Subcutaneous abdominal adipose tissue (tissue), 5 donors: ENCODE measurements around the gene XRCC4.

ENCODE experiments used
- H3K27ac ChIP-seq: one replicate; pipeline ENCODE4 v1.7.0; 2013; ENCODE audit warnings: low read depth, mild to moderate bottlenecking, inconsistent platforms, low read length, moderate library complexity
- H3K27me3 ChIP-seq, 5 donors: one replicate each; pipeline ENCODE4 v1.7.0; 2013; ENCODE audit warnings: low read length in 5 of 5, inconsistent platforms in 1 of 5; ENCODE audit not compliant: control insufficient read depth in 5 of 5, insufficient read depth in 4 of 5
- H3K36me3 ChIP-seq, 5 donors: one replicate each; pipeline ENCODE4 v1.7.0; 2013; ENCODE audit warnings: low read length in 5 of 5; ENCODE audit not compliant: control insufficient read depth in 5 of 5, insufficient read depth in 5 of 5
- H3K4me1 ChIP-seq, 5 donors: one replicate each; pipeline ENCODE4 v1.7.0; 2013; ENCODE audit warnings: low read length in 5 of 5, mild to moderate bottlenecking in 3 of 5, moderate library complexity in 1 of 5; ENCODE audit not compliant: control insufficient read depth in 5 of 5, insufficient read depth in 5 of 5
- H3K4me3 ChIP-seq, 5 donors: one replicate each; pipeline ENCODE4 v1.7.0; 2013; ENCODE audit warnings: low read length in 5 of 5, low read depth in 1 of 5
- H3K9ac ChIP-seq, 5 donors: one replicate each; pipeline ENCODE4 v1.7.0; 2013; ENCODE audit warnings: low read length in 5 of 5, mild to moderate bottlenecking in 4 of 5, moderate library complexity in 3 of 5
- H3K9me3 ChIP-seq, 5 donors: one replicate each; pipeline ENCODE4 v1.7.0; 2013; ENCODE audit warnings: low read length in 5 of 5; ENCODE audit not compliant: control insufficient read depth in 5 of 5
- donor health status: healthy.
- donor health status: healthy.
- donor health status: healthy.
- donor health status: healthy.
- donor health status: healthy.

XRCC4 gene

DNA sequence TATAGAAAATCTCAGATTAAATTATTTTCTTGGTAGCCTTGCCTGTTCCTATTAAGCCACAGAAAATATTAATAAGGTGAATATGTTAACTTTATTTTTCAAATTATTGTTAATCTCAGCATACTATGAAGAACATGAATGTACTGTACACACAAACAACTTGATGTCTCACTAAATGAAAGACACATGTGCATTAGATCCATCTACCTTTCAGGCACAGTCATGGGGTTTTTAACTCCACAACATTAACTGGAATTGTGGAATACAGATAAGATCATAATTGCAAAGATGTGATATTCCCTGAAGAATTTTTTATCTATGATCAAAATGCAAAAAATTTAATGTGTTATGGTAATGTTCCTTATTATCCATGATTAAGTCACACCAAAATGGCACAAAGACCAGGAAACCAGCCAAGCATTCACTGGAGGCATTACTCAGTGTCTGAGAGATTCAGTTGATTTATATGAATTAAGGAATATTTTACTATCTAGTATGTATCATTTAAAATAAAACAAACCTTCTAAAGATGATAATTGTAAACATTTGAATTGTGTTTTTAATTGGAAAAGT lies 244.2 kb downstream of the XRCC4 start:
- H3K27ac ChIP-seq: no peak overlapping the region
- no peaks in the 10 kb centered on the region for H3K27me3 ChIP-seq
- no peak overlapping the region for H3K9ac ChIP-seq
- no peaks in the 10 kb centered on the region for H3K9me3 ChIP-seq
- no peaks in the 10 kb centered on the region for H3K4me1 ChIP-seq
- no peaks in the 10 kb centered on the region for H3K36me3 ChIP-seq
- no peak overlapping the region for H3K4me3 ChIP-seq

DNA sequence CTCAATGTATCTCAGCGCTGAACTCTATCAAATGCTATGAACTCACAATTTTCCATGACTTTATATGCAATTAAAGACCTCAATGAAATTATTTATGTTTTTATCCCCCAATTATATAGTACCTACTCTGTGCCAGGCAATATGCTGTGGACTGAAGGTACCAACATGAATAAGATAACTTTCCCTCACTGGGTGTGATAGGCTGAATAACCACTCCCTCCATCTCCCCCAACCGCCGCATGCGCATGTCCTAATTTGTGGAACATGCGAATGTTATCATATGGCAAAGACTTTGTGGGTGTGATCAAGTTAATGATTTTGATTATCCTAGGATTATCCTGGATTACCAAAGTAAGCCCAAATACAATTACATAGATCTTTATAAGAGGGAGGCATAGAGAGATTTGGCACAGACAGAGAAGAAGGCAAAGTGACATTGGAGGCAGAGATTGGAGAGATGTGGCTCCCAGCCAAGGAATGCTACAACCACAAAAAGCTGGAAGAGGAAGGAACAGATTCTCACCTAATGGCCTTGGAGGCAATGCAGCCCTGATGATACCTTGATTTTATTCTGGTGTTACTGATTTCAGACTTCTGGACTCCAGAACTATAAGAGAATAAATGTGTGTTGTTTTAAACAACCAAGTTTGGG lies 245.1 kb downstream of the XRCC4 start:
- Histone ChIP-seq H3K9ac (no peak overlapping the region), H3K27me3 (no peaks in the 10 kb centered on the region), H3K4me3 (no peak overlapping the region), H3K27ac (no peak overlapping the region), H3K9me3 (no peaks in the 10 kb centered on the region), H3K36me3 (no peaks in the 10 kb centered on the region), H3K4me1 (no peaks in the 10 kb centered on the region)

DNA sequence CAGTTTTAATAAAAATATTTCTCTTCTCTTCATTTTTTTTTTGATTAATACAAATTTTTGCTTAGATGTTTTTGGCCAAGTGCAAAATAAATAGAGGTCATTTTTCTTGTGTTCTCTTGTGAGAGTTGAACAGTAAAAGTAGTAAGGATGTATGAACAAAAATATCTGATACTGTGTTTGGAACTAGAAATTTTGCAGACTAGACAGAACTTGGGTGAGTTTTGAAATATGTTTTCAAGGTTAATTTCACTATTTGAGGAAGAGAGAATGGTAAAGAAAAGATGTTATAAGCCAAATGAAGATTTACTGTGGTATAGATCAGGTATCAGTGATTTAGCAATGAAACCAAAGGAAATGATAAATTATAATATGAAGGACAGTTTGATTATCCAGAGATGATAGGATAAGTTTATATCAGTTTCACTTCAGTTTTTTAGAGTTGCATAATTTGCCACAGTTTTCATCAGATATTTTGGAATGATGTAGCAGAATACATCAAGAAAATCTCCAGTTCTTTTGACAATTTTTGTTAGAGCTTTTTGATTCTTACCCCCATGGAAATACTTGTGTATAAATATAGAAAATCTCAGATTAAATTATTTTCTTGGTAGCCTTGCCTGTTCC lies 246.3 kb downstream of the XRCC4 start:
- Histone ChIP-seq H3K4me3 (no peak overlapping the region), H3K4me1 (no peaks in the 10 kb centered on the region), H3K27me3 (no peaks in the 10 kb centered on the region), H3K27ac (no peak overlapping the region), H3K9me3 (no peaks in the 10 kb centered on the region), H3K9ac (no peak overlapping the region), H3K36me3 (no peaks in the 10 kb centered on the region)

DNA sequence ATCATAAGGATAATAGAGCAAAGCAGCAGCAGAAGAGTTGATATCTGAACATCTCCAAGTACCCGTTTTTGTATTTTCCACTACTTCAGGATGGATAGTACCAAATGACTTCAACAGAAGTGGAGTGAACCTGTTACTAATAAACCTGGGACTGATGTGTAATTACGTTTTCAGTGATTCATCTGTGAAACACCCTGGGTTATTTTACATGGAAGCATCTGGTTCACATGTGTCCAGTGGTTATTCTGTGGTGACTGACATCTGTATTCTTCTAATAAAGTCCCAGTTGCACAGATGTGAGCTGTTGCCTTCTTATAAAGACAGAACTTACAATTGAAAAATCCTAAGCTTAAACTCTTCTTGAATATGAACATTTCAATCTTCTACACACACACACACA lies 254.5 kb downstream of the XRCC4 start:
- H3K27me3 ChIP-seq: no peaks in the 10 kb centered on the region
- H3K4me3 ChIP-seq: no peak overlapping the region
- H3K9ac ChIP-seq: no peak overlapping the region
- H3K27ac ChIP-seq: no peak overlapping the region
- H3K9me3 ChIP-seq: no peaks in the 10 kb centered on the region
- no peaks in the 10 kb centered on the region for H3K36me3 ChIP-seq
- H3K4me1 ChIP-seq: no peaks in the 10 kb centered on the region

DNA sequence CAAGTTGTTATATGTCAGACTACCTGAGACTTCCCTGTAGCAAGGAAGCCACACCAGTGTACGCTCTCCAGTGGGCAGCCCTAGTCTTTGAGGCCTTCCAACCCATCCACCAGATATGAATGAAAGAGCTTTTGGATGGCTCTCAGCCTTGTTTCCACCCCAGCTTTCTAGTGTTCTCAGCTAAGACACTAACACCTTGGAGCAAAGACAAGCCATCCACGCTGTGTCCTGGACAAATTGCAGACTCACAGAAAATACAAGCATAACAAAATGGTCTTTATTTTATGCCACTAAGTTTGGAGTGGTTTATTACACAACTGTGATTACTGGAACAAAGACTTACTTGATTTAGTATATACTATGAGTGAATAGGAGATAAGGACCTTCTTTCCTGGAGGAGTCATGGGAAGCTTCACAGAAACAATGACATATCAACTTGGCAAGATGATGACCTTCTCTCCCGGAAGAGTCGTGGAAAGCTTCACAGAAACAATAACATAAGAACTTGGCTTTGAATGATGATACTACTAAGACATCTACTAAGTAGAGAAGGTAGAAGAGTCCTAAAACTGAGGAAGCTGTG lies 260.2 kb downstream of the XRCC4 start:
- H3K4me1 ChIP-seq: peaks cover 0 to 4% (median 0%) of the 10 kb centered on the region in 5 donors
- H3K4me3 ChIP-seq: no peak overlapping the region
- no peaks in the 10 kb centered on the region for H3K27me3 ChIP-seq
- H3K36me3 ChIP-seq: no peaks in the 10 kb centered on the region
- H3K9me3 ChIP-seq: no peaks in the 10 kb centered on the region
- no peak overlapping the region for H3K27ac ChIP-seq
- no peak overlapping the region for H3K9ac ChIP-seq

DNA sequence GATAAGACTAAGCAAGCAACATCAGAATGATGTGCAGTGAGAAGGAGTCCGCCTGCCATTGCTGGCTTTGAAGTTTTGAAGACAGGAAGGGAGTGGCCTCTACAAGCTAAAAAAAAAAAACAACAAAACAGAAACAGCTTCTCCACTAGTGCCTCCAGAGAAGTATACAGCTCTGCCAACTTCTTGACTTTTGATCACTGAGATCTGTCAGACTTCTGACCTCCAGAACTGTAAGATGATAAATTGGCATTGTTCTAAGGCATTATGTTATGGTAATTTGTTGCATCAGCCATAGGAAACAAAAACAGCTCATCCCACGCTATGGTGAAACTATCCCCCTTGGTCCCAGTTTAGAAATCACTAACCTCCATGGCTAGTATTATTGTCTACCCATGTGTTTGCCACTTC lies 263.2 kb downstream of the XRCC4 start:
- Histone ChIP-seq H3K27me3 (no peaks in the 10 kb centered on the region), H3K9ac (no peak overlapping the region), H3K9me3 (no peaks in the 10 kb centered on the region), H3K4me1 (peaks cover 0 to 4% (median 0%) of the 10 kb centered on the region in 5 donors), H3K36me3 (no peaks in the 10 kb centered on the region), H3K27ac (no peak overlapping the region), H3K4me3 (no peak overlapping the region)

DNA sequence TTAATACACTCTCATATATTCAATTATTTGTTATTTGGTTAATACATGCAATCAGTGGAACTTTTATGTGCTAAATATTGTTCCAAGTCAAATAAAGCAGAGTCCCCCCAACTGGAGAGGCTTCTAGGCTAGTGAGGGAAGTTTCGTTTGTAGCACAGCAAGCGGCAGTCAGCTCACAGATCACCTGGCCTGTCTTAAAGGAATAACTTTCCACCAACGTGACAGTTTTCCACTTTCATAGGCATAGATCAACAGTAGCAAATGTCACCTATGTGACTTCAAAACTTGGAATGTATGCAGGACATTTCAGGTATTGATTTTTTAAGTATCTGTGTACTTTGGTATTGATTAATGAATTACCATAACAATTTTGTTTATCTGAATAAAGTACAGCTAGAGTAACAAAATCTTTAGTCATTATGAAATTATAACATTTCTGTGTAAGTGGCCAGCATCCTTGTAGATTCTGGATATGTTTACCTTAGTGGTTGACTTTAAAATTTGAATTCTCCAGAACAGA lies 264.5 kb downstream of the XRCC4 start:
- Histone ChIP-seq H3K4me3 (no peak overlapping the region), H3K4me1 (peaks cover 0 to 4% (median 0%) of the 10 kb centered on the region in 5 donors), H3K9me3 (no peaks in the 10 kb centered on the region), H3K36me3 (no peaks in the 10 kb centered on the region), H3K27me3 (no peaks in the 10 kb centered on the region), H3K9ac (no peak overlapping the region), H3K27ac (no peak overlapping the region)

DNA sequence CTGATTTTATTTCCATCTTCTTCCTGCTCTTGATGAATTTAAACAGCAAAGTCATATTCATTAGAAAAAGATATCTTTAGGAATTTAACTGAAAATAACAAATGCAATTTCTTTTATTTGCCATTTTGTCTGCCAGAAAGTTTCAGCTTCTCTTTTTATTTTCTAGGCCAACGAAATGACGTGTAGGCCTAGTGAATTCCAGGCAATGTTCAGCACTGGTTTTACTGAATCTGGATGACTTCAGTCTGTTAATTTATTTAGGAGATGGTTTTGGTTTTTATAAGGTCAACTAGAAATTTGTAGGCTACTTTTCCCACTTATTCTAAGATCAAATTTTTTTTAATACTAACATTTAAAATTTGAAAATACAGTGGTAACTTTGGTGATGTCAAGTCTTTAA lies 265.1 kb downstream of the XRCC4 start:
- Histone ChIP-seq H3K4me1 (peaks cover 0 to 4% (median 0%) of the 10 kb centered on the region in 5 donors), H3K9me3 (peaks cover 0 to 3% (median 0%) of the 10 kb centered on the region in 5 donors), H3K27me3 (no peaks in the 10 kb centered on the region), H3K9ac (no peak overlapping the region), H3K36me3 (no peaks in the 10 kb centered on the region), H3K27ac (no peak overlapping the region), H3K4me3 (no peak overlapping the region)

DNA sequence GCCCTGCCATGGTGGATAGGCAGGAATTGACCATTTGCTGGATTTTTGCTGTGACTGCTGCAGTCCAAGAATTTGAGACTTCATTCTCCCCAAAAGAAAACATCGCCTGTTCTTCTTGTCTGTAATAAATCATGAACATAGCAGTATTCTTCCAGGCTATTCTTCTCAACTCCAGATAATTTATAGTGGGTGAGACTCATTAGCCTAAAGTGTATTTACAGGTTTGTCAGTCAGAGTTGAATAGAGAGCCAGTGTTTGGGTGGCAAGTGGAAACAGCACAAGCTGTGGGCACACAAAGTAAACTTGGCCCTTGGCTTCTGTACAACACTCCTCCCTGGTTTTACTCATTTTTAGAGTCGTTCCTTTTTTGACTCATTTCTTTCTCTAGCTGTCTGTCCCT lies 266.0 kb downstream of the XRCC4 start:
- no peak overlapping the region for H3K27ac ChIP-seq
- no peak overlapping the region for H3K4me3 ChIP-seq
- no peaks in the 10 kb centered on the region for H3K36me3 ChIP-seq
- H3K9ac ChIP-seq: no peak overlapping the region
- H3K9me3 ChIP-seq: peaks cover 0 to 7% (median 5%) of the 10 kb centered on the region in 5 donors
- peaks cover 0 to 4% (median 0%) of the 10 kb centered on the region in 5 donors for H3K4me1 ChIP-seq
- no peaks in the 10 kb centered on the region for H3K27me3 ChIP-seq

DNA sequence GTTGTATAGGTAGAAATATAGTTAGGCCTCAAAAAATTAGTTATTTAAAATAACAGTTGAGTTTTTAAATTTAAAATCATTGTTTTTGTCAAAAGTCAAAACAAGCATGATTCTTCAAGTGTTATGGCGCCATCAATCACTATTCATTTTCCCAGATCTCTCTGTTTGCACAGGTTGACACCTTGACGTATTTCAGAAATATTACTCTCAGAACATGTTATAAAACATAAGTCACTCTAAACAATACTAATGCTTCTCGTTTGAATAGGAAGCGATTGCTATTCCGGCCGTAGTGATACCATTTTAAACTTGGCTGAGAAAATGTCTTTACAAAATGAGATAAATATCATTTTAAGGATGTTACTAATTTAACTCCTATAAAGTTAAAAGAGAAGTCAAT lies 268.1 kb downstream of the XRCC4 start:
- Histone ChIP-seq H3K4me3 (no peak overlapping the region), H3K4me1 (no peaks in the 10 kb centered on the region), H3K27ac (no peak overlapping the region), H3K36me3 (no peaks in the 10 kb centered on the region), H3K9ac (no peak overlapping the region), H3K27me3 (no peaks in the 10 kb centered on the region), H3K9me3 (peaks cover 0 to 13% (median 9%) of the 10 kb centered on the region in 5 donors)
